ENCODE data around the gene TSPO. TPM values are rescaled to one million over a fixed set of nuclear protein-coding genes. Genes with fewer than 3 reads are reported as not detected.

TSPO gene
- total and polyA plus RNA-seq, 2 of the 13 experiments (the other 11 are each of a cell fraction or from before 2014, with no cell fraction given), result 0.46 to 1.4 TPM

DNA sequence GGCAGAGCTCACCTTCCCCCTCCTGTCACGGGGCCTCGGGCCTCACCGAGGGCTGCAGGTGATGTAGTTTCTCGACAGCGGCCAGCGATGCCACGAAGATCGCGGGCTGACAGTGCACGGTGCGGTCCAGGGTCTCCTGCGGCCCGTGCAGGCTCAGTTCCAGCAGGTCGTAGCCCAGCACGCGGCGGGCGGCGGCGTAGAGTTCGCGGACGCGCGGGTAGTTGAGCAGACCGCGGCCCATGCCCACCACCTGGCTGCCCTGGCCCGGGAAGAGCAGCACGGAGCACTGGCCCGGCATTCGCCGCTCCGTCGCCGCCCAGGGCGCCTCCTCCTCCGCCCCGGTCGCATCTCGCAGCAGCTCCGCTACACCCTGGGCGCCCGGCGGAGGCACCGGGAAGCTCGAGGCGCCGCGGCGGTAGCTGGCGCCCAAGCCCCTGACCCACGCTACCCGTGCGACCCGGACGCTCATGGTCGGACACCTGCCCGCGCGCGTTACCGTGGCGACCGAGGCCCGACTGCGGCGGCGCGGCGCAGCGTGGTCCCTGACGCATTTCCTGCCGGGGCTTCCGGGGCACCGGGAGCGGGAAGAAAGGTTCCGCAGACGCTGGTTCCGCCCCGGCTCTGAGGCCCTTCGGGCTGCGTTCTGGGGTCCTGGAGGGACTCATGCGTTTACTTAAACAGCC lies 8.3 kb upstream of the TSPO start, which contains the start of gene MCAT (continued):
- TF ChIP-seq, protein P1, sequence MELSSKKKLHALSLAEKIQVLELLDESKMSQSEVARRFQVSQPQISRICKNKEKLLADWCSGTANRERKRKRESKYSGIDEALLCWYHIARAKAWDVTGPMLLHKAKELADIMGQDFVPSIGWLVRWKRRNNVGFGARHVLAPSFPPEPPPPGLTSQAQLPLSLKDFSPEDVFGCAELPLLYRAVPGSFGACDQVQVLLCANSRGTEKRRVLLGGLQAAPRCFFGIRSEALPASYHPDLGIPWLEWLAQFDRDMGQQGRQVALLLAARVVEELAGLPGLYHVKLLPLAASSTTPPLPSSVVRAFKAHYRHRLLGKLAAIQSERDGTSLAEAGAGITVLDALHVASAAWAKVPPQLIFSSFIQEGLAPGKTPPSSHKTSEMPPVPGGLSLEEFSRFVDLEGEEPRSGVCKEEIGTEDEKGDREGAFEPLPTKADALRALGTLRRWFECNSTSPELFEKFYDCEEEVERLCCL (CRISPR knock-in tag; IDR thresholded peaks at IDR 0.05; ENCODE audit: borderline replicate concordance), result no peak
- TF ChIP-seq, protein P2, sequence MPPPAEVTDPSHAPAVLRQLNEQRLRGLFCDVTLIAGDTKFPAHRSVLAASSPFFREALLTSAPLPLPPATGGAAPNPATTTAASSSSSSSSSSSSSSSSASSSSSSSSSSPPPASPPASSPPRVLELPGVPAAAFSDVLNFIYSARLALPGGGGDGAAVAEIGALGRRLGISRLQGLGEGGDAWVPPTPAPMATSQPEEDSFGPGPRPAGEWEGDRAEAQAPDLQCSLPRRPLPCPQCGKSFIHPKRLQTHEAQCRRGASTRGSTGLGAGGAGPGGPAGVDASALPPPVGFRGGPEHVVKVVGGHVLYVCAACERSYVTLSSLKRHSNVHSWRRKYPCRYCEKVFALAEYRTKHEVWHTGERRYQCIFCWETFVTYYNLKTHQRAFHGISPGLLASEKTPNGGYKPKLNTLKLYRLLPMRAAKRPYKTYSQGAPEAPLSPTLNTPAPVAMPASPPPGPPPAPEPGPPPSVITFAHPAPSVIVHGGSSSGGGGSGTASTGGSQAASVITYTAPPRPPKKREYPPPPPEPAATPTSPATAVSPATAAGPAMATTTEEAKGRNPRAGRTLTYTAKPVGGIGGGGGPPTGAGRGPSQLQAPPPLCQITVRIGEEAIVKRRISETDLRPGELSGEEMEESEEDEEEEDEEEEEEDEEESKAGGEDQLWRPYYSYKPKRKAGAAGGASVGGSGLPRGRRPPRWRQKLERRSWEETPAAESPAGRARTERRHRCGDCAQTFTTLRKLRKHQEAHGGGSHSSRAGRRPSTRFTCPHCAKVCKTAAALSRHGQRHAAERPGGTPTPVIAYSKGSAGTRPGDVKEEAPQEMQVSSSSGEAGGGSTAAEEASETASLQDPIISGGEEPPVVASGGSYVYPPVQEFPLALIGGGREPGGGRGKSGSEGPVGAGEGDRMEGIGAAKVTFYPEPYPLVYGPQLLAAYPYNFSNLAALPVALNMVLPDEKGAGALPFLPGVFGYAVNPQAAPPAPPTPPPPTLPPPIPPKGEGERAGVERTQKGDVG (CRISPR knock-in tag; IDR thresholded peaks at IDR 0.05; ENCODE audit: borderline replicate concordance), result no peak
- peak; percentile 55 for TF ChIP-seq ZNF746 (CRISPR knock-in tag; IDR thresholded peaks at IDR 0.05)
- no peak for TF ChIP-seq ZFP36 (IDR thresholded peaks at IDR 0.05; ENCODE audit: borderline replicate concordance, low read depth, low read length, partially characterized antibody)
- no peak for TF ChIP-seq HDAC6 (IDR thresholded peaks at IDR 0.05; ENCODE audit: low read depth, low read length)
- TF ChIP-seq HOXA7 (CRISPR knock-in tag; IDR thresholded peaks at IDR 0.05), result no peak
- TF ChIP-seq SP140L (CRISPR knock-in tag; IDR thresholded peaks at IDR 0.05; ENCODE audit: borderline replicate concordance), result no peak
- TF ChIP-seq, protein P3, sequence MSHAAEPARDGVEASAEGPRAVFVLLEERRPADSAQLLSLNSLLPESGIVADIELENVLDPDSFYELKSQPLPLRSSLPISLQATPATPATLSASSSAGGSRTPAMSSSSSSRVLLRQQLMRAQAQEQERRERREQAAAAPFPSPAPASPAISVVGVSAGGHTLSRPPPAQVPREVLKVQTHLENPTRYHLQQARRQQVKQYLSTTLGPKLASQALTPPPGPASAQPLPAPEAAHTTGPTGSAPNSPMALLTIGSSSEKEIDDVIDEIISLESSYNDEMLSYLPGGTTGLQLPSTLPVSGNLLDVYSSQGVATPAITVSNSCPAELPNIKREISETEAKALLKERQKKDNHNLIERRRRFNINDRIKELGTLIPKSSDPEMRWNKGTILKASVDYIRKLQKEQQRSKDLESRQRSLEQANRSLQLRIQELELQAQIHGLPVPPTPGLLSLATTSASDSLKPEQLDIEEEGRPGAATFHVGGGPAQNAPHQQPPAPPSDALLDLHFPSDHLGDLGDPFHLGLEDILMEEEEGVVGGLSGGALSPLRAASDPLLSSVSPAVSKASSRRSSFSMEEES (CRISPR knock-in tag; IDR thresholded peaks at IDR 0.05), result peak; percentile 64; the same call in 1 of the 2 replicates
- TF ChIP-seq ZNF775 (CRISPR knock-in tag; IDR thresholded peaks at IDR 0.05; ENCODE audit: borderline replicate concordance), result no peak
- no peak for TF ChIP-seq PTBP1 (IDR thresholded peaks at IDR 0.05; ENCODE audit: low read depth, low read length, poor library complexity, severe bottlenecking)
- TF ChIP-seq, protein P4, sequence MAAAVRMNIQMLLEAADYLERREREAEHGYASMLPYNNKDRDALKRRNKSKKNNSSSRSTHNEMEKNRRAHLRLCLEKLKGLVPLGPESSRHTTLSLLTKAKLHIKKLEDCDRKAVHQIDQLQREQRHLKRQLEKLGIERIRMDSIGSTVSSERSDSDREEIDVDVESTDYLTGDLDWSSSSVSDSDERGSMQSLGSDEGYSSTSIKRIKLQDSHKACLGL (CRISPR knock-in tag; IDR thresholded peaks at IDR 0.05), result peak; percentile 82; the same call in 1 of the 2 replicates
- TF ChIP-seq ZNF589 (CRISPR knock-in tag; conservative IDR thresholded peaks at IDR 0.05), result no peak; the same call in 1 of the 2 replicates
- TF ChIP-seq, protein P5, sequence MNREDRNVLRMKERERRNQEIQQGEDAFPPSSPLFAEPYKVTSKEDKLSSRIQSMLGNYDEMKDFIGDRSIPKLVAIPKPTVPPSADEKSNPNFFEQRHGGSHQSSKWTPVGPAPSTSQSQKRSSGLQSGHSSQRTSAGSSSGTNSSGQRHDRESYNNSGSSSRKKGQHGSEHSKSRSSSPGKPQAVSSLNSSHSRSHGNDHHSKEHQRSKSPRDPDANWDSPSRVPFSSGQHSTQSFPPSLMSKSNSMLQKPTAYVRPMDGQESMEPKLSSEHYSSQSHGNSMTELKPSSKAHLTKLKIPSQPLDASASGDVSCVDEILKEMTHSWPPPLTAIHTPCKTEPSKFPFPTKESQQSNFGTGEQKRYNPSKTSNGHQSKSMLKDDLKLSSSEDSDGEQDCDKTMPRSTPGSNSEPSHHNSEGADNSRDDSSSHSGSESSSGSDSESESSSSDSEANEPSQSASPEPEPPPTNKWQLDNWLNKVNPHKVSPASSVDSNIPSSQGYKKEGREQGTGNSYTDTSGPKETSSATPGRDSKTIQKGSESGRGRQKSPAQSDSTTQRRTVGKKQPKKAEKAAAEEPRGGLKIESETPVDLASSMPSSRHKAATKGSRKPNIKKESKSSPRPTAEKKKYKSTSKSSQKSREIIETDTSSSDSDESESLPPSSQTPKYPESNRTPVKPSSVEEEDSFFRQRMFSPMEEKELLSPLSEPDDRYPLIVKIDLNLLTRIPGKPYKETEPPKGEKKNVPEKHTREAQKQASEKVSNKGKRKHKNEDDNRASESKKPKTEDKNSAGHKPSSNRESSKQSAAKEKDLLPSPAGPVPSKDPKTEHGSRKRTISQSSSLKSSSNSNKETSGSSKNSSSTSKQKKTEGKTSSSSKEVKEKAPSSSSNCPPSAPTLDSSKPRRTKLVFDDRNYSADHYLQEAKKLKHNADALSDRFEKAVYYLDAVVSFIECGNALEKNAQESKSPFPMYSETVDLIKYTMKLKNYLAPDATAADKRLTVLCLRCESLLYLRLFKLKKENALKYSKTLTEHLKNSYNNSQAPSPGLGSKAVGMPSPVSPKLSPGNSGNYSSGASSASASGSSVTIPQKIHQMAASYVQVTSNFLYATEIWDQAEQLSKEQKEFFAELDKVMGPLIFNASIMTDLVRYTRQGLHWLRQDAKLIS (CRISPR knock-in tag; IDR thresholded peaks at IDR 0.05), result no peak
- no peak for TF ChIP-seq BHLHE40 (IDR thresholded peaks at IDR 0.05; ENCODE audit: low read length)

Data from HepG2 (cell line).